Endothelial cell of umbilical vein (primary cell): ENCODE data around the gene KIF26A. TPM values are rescaled to one million over a fixed set of nuclear protein-coding genes. Genes with fewer than 3 reads are reported as not detected.

Experiments used
- BruUV-seq: library from RNA; stranded (reverse); fragments of 400-500 nt; replicated peaks from 2 replicates; lab custom pipeline; 2021; lab: Mats Ljungman, UMichigan
- CTCF ChIA-PET: fragments of 300-600, 350-600 bp; sonication (Branson Sonifier 250); formaldehyde crosslinking; loops from one replicate; lab custom pipeline; 2021; ENCODE audit warnings: antibody characterized with exemption, inconsistent platforms; lab: Charles Lee
- POLR2A ChIA-PET: fragments of 300-600, 350-600 bp; sonication (Branson Sonifier 250); formaldehyde crosslinking; loops from one replicate; lab custom pipeline; 2021; ENCODE audit warnings: antibody characterized with exemption, inconsistent platforms; lab: Charles Lee
- DNase-seq: peaks from one replicate; pipeline ENCODE4 v3.0.0-alpha.2; 2011; ENCODE audit warnings: low read depth, low spot score
- FAIRE-seq: peaks from 2 replicates; lab custom pipeline; 2011; peaks lifted over from hg19 to GRCh38; lab: Jason Lieb, UNC
- H2AFZ ChIP-seq: 2 replicates; pipeline ENCODE4 v1.6.0; 2012; ENCODE audit warnings: low read depth, low read length, control low read depth, inconsistent platforms
- H3K27ac ChIP-seq: 2 replicates; pipeline ENCODE4 v1.5.1; 2011; ENCODE audit warnings: low read depth, mild to moderate bottlenecking, control low read depth, low read length, moderate library complexity; ENCODE audit not compliant: insufficient read depth
- H3K27me3 ChIP-seq, 2 experiments: 2 replicates each; pipeline versions ENCODE4 v1.6.0 to v1.6.1; 2011; ENCODE audit warnings: low read length in 2 of 2, mixed read lengths in 1 of 2; ENCODE audit not compliant: control insufficient read depth in 2 of 2, insufficient read depth in 2 of 2
- H3K36me3 ChIP-seq, 2 experiments: 2 replicates in 1 of 2; 3 replicates in 1 of 2; pipeline ENCODE4 v1.5.1; 2011; ENCODE audit warnings: low read length in 2 of 2, mild to moderate bottlenecking in 1 of 2, moderate library complexity in 1 of 2; ENCODE audit not compliant: control insufficient read depth in 2 of 2, insufficient read depth in 2 of 2; ENCODE audit errors: extremely low read depth in 1 of 2
- H3K4me1 ChIP-seq: 3 replicates; pipeline ENCODE4 v1.5.1; 2011; ENCODE audit warnings: mild to moderate bottlenecking, low read length; ENCODE audit not compliant: control insufficient read depth, insufficient read depth; ENCODE audit errors: extremely low read depth
- H3K4me2 ChIP-seq: 2 replicates; pipeline ENCODE4 v1.6.1; 2011; ENCODE audit warnings: low read length, control low read depth, mixed read lengths; ENCODE audit not compliant: insufficient read depth
- H3K4me3 ChIP-seq, 3 experiments: fragments of 200-600 bp in 1 of 3; sonication (generic), shearing (Covaris generic) in 1 of 3; replicated peaks in 1 of 3; 2 replicates each; pipeline ENCODE4 v1.5.1; 2011 to 2016; ENCODE audit warnings: control low read depth in 3 of 3, low read length in 3 of 3, mild to moderate bottlenecking in 2 of 3, inconsistent platforms in 1 of 3, low read depth in 1 of 3, moderate library complexity in 1 of 3; ENCODE audit not compliant: insufficient read depth in 1 of 3
- H3K79me2 ChIP-seq: 2 replicates; pipeline ENCODE4 v1.6.0; 2012; ENCODE audit warnings: low read length, inconsistent platforms; ENCODE audit not compliant: control insufficient read depth, insufficient read depth
- H3K9ac ChIP-seq: replicated peaks from 2 replicates; pipeline ENCODE3; 2011; ENCODE audit warnings: low read length, control low read depth; ENCODE audit not compliant: insufficient read depth; ENCODE audit errors: extremely low read depth
- H3K9me1 ChIP-seq: replicated peaks from 3 replicates; pipeline ENCODE4 v1.6.0; 2011; ENCODE audit warnings: mild to moderate bottlenecking, low read length; ENCODE audit not compliant: control insufficient read depth, insufficient read depth; ENCODE audit errors: extremely low read depth
- H3K9me3 ChIP-seq: replicated peaks from 2 replicates; pipeline ENCODE4 v1.5.1; 2012; ENCODE audit warnings: low read length, inconsistent platforms; ENCODE audit not compliant: control insufficient read depth, insufficient read depth
- H4K20me1 ChIP-seq: replicated peaks from 2 replicates; pipeline ENCODE3; 2011; ENCODE audit warnings: mild to moderate bottlenecking, low read length; ENCODE audit not compliant: control insufficient read depth, insufficient read depth; ENCODE audit errors: extremely low read depth
- EZH2 ChIP-seq: IDR thresholded peaks from 2 replicates; pipeline ENCODE4 v1.6.1; 2012; ENCODE audit warnings: borderline replicate concordance, low read depth, mild to moderate bottlenecking, moderate library complexity, low read length, inconsistent platforms; ENCODE audit not compliant: severe bottlenecking
- FOS ChIP-seq: IDR thresholded peaks from 2 replicates; pipeline ENCODE4 v1.6.1; 2011; ENCODE audit warnings: mild to moderate bottlenecking, low read length, moderate library complexity, borderline replicate concordance; ENCODE audit not compliant: insufficient read depth
- GATA2 ChIP-seq: IDR thresholded peaks from 2 replicates; pipeline ENCODE4 v1.7.0; 2011; ENCODE audit warnings: low read depth, mild to moderate bottlenecking, moderate library complexity, mixed read lengths, low read length; ENCODE audit not compliant: insufficient read length, insufficient read depth
- JUN ChIP-seq: IDR thresholded peaks from 2 replicates; pipeline ENCODE4 v1.6.1; 2011; ENCODE audit warnings: borderline replicate concordance, low read depth; ENCODE audit not compliant: insufficient read length, insufficient read depth
- MYC ChIP-seq: IDR thresholded peaks from one replicate; pipeline ENCODE4 v1.6.1; 2011; ENCODE audit warnings: mild to moderate bottlenecking, low read depth, low read length
- POLR2A ChIP-seq: IDR thresholded peaks from 2 replicates; pipeline ENCODE4 v1.6.1; 2012; ENCODE audit warnings: low read depth, mild to moderate bottlenecking, control low read depth, low read length
- POLR2AphosphoS5 ChIP-seq: IDR thresholded peaks from 2 replicates; pipeline ENCODE4 v1.6.1; 2012; ENCODE audit warnings: low read depth, mild to moderate bottlenecking, control low read depth, low read length, moderate library complexity; ENCODE audit not compliant: insufficient read depth
- dilution Hi-C: fragments of 300-500 bp; cut with MboI; formaldehyde crosslinking; loops from one replicate; pipeline ENCODE4 v1.15.0; 2019; ENCODE audit warnings: low sequenced_read_pairs; ENCODE audit not compliant: extremely low pct_ligation_motif_present
- intact Hi-C: fragments of 100-400 bp; cut with micrococcal nuclease; formaldehyde crosslinking; loops from one replicate; pipeline ENCODE4 v1.10.0; 2022
- polyA plus RNA-seq, 4 experiments: library from polyadenylated mRNA; depleted of rRNA in 3 of 4; stranded (reverse) in 3 of 4; unstranded in 1 of 4; fragments of >200 nt; gene quantifications; 2 replicates each; pipeline versions ENCODE4 v1.2.1 to v1.2.3, GENCODE V29; 2011 to 2012; ENCODE audit warnings: missing spikeins in 1 of 4
- total RNA-seq: library from RNA; stranded (reverse); gene quantifications from 2 replicates; pipeline ENCODE4 v1.2.3, GENCODE V29; 2021
- TF ChIP-seq, protein P1 (sequence below), 2 donors: IDR thresholded peaks; 1 replicate in 1 of 2; 2 replicates in 1 of 2; pipeline ENCODE4 v1.5.1; 2011; ENCODE audit warnings: low read length in 2 of 2, mild to moderate bottlenecking in 2 of 2, moderate library complexity in 2 of 2, control low read depth in 1 of 2, inconsistent platforms in 1 of 2, low read depth in 1 of 2; ENCODE audit not compliant: insufficient read depth in 1 of 2; ENCODE audit errors: extremely low read depth in 1 of 2
- TF ChIP-seq, protein P2 (sequence below): IDR thresholded peaks from 2 replicates; pipeline ENCODE4 v1.6.1; 2011; ENCODE audit not compliant: insufficient read depth, insufficient read length

KIF26A gene
- total and polyA plus RNA-seq, 2 donors (not counting 3 experiments of a cell fraction or from before 2014, with no cell fraction given): 3.6 to 10.7 TPM

- H3K4me1 ChIP-seq: no peaks in the 10 kb centered on the region
- no peaks in the 10 kb centered on the region for H3K79me2 ChIP-seq
- FAIRE-seq: no peak
- H3K9ac ChIP-seq: no peak overlapping the region
- no peak overlapping the region for H2AFZ ChIP-seq
- dilution Hi-C loops: no loop called here
- no peak overlapping the region for H3K27ac ChIP-seq
- BruUV-seq: no TSS peak
- no peaks in the 10 kb centered on the region for H3K9me3 ChIP-seq
- no peak overlapping the region for H3K4me2 ChIP-seq
- ChIA-PET CTCF (interaction anchor here (1.0 to 1.1 kb wide), 2 partner anchors 33 to 40 kb away, joined by 3 read pairs; no protein-coding TSS in a partner anchor), POLR2A (no interaction called here)
- no peak for DNase-seq
- no peaks in the 10 kb centered on the region for H3K9me1 ChIP-seq
- peaks cover 0 to 2% of the 10 kb centered on the region in 2 experiments for H3K36me3 ChIP-seq
- no peaks in the 10 kb centered on the region for H3K27me3 ChIP-seq
- intact Hi-C loops: no loop called here
- TF ChIP-seq, protein P1, sequence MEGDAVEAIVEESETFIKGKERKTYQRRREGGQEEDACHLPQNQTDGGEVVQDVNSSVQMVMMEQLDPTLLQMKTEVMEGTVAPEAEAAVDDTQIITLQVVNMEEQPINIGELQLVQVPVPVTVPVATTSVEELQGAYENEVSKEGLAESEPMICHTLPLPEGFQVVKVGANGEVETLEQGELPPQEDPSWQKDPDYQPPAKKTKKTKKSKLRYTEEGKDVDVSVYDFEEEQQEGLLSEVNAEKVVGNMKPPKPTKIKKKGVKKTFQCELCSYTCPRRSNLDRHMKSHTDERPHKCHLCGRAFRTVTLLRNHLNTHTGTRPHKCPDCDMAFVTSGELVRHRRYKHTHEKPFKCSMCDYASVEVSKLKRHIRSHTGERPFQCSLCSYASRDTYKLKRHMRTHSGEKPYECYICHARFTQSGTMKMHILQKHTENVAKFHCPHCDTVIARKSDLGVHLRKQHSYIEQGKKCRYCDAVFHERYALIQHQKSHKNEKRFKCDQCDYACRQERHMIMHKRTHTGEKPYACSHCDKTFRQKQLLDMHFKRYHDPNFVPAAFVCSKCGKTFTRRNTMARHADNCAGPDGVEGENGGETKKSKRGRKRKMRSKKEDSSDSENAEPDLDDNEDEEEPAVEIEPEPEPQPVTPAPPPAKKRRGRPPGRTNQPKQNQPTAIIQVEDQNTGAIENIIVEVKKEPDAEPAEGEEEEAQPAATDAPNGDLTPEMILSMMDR (IDR thresholded peaks at IDR 0.05; ENCODE audit: extremely low read depth in 1 of 2, insufficient read depth in 1 of 2, low read depth in 1 of 2, low read length in 2 of 2): no peak
- TF ChIP-seq POLR2AphosphoS5: no peak
- no peak for TF ChIP-seq EZH2
- TF ChIP-seq MYC: no peak
- TF ChIP-seq, protein P2, sequence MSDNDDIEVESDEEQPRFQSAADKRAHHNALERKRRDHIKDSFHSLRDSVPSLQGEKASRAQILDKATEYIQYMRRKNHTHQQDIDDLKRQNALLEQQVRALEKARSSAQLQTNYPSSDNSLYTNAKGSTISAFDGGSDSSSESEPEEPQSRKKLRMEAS: no peak
- TF ChIP-seq FOS: no peak
- TF ChIP-seq POLR2A: no peak
- TF ChIP-seq JUN: no peak
- TF ChIP-seq GATA2: no peak
- no peak overlapping the region for H3K4me3 ChIP-seq
- no peaks in the 10 kb centered on the region for H4K20me1 ChIP-seq
Observed at GRCh38 chr14:104178279-104178678, 39.9 kb downstream of the KIF26A start.
